Hepatic stellate cell (primary cell): ENCODE measurements around the gene NAXD.
"Not testable (repeated sequence)": the region's sequence is repeated elsewhere in the genome, so short reads cannot be mapped to it uniquely, and the experiment has no call there.

Experiments used
- DNase-seq: peaks from one replicate; pipeline ENCODE4 v3.0.0; 2011; ENCODE audit warnings: low spot score

NAXD gene

GRCh38 chr13:110597041-110597689 lies 18.2 kb upstream of the NAXD start:
- no peak for DNase-seq

- DNase-seq, result no peak
Measured at GRCh38 chr13:110600261-110600819, 15.0 kb upstream of the NAXD start.

- no peak for DNase-seq
Measured at GRCh38 chr13:110600980-110601379, 14.4 kb upstream of the NAXD start.

- no peak for DNase-seq
Measured at GRCh38 chr13:110605132-110605531, 10.2 kb upstream of the NAXD start.

- DNase-seq, result not testable (repeated sequence)
Measured at GRCh38 chr13:110606281-110606680, 9.1 kb upstream of the NAXD start.

GRCh38 chr13:110607675-110608224 lies 7.6 kb upstream of the NAXD start:
- DNase-seq, result no peak

- no peak for DNase-seq
Measured at GRCh38 chr13:110610955-110611595, 4.3 kb upstream of the NAXD start.

- DNase-seq, result no peak
Measured at GRCh38 chr13:110615005-110615321, 382 bp upstream of the NAXD start.

GRCh38 chr13:110616103-110617101 lies 1.1 kb downstream of the NAXD start:
- peak; percentile 73 for DNase-seq

GRCh38 chr13:110617321-110618072 lies 2.2 kb downstream of the NAXD start:
- DNase-seq, result no peak

- DNase-seq, result no peak
Measured at GRCh38 chr13:110618167-110618566, 2.8 kb downstream of the NAXD start.

- DNase-seq, result no peak
Measured at GRCh38 chr13:110618780-110619179, 3.4 kb downstream of the NAXD start.

- DNase-seq, result no peak
Measured at GRCh38 chr13:110620596-110620995, 5.3 kb downstream of the NAXD start.

- no peak for DNase-seq
Measured at GRCh38 chr13:110624766-110625756, 9.7 kb downstream of the NAXD start.

GRCh38 chr13:110625771-110626321 lies 10.5 kb downstream of the NAXD start:
- DNase-seq, result no peak

- DNase-seq, result no peak
Measured at GRCh38 chr13:110626521-110626920, 11.2 kb downstream of the NAXD start.

- no peak for DNase-seq
Measured at GRCh38 chr13:110627351-110627750, 12.0 kb downstream of the NAXD start.

- DNase-seq, result no peak
Measured at GRCh38 chr13:110627761-110628476, 12.6 kb downstream of the NAXD start.

GRCh38 chr13:110628477-110628793 lies 13.1 kb downstream of the NAXD start:
- peak; percentile 89 for DNase-seq
